Ascending aorta (tissue), 2 donors: ENCODE data around the gene SLC30A7. TPM values are rescaled to one million over a fixed set of nuclear protein-coding genes. Genes with fewer than 3 reads are reported as not detected.

Source experiments
- DNase-seq, 2 donors: peaks; one replicate each; pipeline ENCODE4 v3.0.0-alpha.2; 2019; ENCODE audit warnings: low spot score in 2 of 2
- H3K27ac ChIP-seq, 2 donors: fragments of 200-600 bp; sonication (generic); one replicate each; pipeline ENCODE4 v1.5.1; 2016 to 2017; ENCODE audit warnings: mild to moderate bottlenecking in 1 of 2
- H3K27me3 ChIP-seq: fragments of 200-600 bp; sonication (generic); one replicate; pipeline ENCODE4 v1.5.1; 2017
- H3K36me3 ChIP-seq, 2 donors: fragments of 200-600 bp; sonication (generic); one replicate each; pipeline ENCODE4 v1.5.1; 2016
- H3K4me1 ChIP-seq, 2 donors: fragments of 200-600 bp; sonication (generic); one replicate each; pipeline ENCODE4 v1.5.1; 2016 to 2017; ENCODE audit warnings: mild to moderate bottlenecking in 1 of 2
- H3K4me3 ChIP-seq, 2 donors: fragments of 200-600 bp; sonication (generic); one replicate each; pipeline ENCODE4 v1.5.1; 2016 to 2017; ENCODE audit warnings: mild to moderate bottlenecking in 1 of 2
- H3K9me3 ChIP-seq, 2 donors: fragments of 200-600 bp; sonication (generic); one replicate each; pipeline ENCODE4 v1.5.1; 2016
- CTCF ChIP-seq, 3 experiments: fragments of 200-600 bp in 2 of 3; fragments of 450-650 bp in 1 of 3; sonication (generic) in 2 of 3; IDR thresholded peaks; one replicate each; pipeline ENCODE4 v1.5.1; 2016 to 2019; ENCODE audit warnings: antibody characterized with exemption in 3 of 3, mild to moderate bottlenecking in 1 of 3, moderate library complexity in 1 of 3
- intact Hi-C: fragments of 100-400 bp; cut with DNase I; formaldehyde crosslinking; loops from one replicate; pipeline ENCODE4 v1.15.1; 2023
- total RNA-seq: library from RNA; depleted of rRNA; stranded (reverse); fragments of >200 nt; gene quantifications from one replicate; pipeline ENCODE4 v1.1.0, GENCODE V29; 2016

SLC30A7 gene
- total RNA-seq, 1 donor from 2014 or later = 12.1 TPM

GRCh38 chr1:101004061-101004460, 108.2 kb downstream of the SLC30A7 start:
- no peak overlapping the region for H3K27ac ChIP-seq
- H3K4me3 ChIP-seq = no peak overlapping the region
- peaks cover 0 to 4% of the 10 kb centered on the region in 2 donors for H3K36me3 ChIP-seq
- intact Hi-C loops = no loop called here
- no peaks in the 10 kb centered on the region for H3K9me3 ChIP-seq
- no peak for TF ChIP-seq CTCF (IDR thresholded peaks at IDR 0.05)
- H3K4me1 ChIP-seq = peaks cover 0 to 11% of the 10 kb centered on the region in 2 donors
- no peaks in the 10 kb centered on the region for H3K27me3 ChIP-seq
- DNase-seq = no peak

DNA sequence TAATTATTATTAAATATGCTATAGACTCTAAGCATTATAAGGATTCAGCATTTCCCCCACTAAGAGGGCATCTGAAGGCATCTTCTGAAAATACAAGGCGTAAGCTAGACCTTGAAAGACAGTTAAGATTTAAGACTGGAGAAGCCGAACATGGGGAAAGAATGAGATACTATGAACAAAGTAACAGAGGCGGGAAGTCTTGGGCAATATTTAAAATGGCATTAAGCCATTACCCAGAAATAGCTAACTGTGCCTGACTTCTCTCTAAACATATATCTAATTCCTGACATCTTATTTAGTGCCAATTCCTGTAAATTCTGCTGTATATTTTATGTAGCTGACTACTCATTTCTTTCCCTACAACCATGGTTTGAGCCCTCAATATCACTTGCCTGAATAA, 108.8 kb downstream of the SLC30A7 start:
- peaks cover 0 to 11% of the 10 kb centered on the region in 2 donors for H3K4me1 ChIP-seq
- no peaks in the 10 kb centered on the region for H3K9me3 ChIP-seq
- no peak overlapping the region for H3K4me3 ChIP-seq
- no peaks in the 10 kb centered on the region for H3K27me3 ChIP-seq
- peaks cover 0 to 4% of the 10 kb centered on the region in 2 donors for H3K36me3 ChIP-seq
- TF ChIP-seq CTCF (IDR thresholded peaks at IDR 0.05) = no peak
- intact Hi-C loops = no loop called here
- no peak overlapping the region for H3K27ac ChIP-seq
- no peak for DNase-seq

DNA sequence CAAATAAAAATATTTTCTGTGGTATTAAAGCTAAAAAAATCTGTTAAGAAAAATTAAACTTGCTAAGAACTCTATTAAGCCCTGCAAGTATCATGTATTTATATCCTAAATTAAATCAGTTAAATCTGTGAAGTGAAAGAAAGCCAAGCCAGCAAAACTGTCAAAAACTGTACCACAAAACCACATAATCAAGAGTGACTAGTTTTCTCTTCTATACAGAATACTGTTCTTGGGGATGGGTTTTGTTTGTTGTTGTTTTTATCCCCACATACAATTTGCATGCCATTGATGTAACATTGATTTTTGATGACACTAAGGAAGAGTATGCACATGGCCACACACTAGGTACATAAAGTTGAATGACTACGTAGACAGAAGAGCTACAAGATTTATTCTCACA, 109.3 kb downstream of the SLC30A7 start:
- TF ChIP-seq CTCF (IDR thresholded peaks at IDR 0.05) = no peak
- DNase-seq = no peak
- Histone ChIP-seq H3K27me3 (no peaks in the 10 kb centered on the region), H3K27ac (no peak overlapping the region), H3K4me3 (no peak overlapping the region), H3K9me3 (no peaks in the 10 kb centered on the region), H3K36me3 (peaks cover 0 to 4% of the 10 kb centered on the region in 2 donors), H3K4me1 (peaks cover 0 to 11% of the 10 kb centered on the region in 2 donors)
- intact Hi-C loops = no loop called here

DNA sequence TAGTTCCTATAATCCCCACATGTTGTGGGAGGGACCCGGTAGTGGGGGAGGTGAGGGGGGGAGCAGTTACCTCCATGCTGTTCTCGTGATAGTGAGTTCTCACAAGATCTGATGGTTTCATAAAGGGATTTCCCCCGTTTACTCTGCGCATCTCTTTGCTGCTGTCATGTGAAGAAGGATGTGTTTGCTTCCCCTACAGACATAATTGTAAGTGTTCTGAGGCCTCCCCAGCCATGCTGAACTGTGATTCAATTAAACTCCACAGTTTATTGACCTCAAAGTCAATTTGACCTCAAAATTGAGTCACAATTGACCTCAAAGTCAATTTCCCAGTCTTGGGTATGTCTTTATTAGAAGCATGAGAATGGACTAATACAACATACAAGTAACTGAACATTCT, 110.0 kb downstream of the SLC30A7 start:
- H3K4me1 ChIP-seq = peaks cover 0 to 11% of the 10 kb centered on the region in 2 donors
- H3K9me3 ChIP-seq = no peaks in the 10 kb centered on the region
- intact Hi-C loops = no loop called here
- peaks cover 0 to 3% of the 10 kb centered on the region in 2 donors for H3K36me3 ChIP-seq
- no peak overlapping the region for H3K4me3 ChIP-seq
- no peak for TF ChIP-seq CTCF (IDR thresholded peaks at IDR 0.05)
- no peak for DNase-seq
- H3K27me3 ChIP-seq = no peaks in the 10 kb centered on the region
- H3K27ac ChIP-seq = no peak overlapping the region

DNA sequence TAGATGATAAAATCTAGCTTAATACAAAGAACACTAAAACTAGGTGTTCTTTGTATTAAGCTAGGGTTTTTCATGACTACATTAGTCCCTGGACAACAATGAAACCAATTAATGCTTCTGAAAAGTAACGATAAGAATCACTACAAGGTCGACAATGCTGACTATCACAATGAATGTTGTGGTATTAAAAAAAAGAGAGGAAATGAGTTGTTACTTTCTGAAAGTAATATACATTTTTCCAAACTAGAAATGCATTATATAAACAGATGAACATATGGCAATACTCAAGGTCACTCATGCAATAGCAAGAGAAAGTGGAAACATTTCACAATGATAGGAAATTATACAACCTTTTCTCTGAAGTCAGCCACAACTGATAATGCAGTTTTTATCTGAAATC, 110.7 kb downstream of the SLC30A7 start:
- H3K9me3 ChIP-seq = no peaks in the 10 kb centered on the region
- no peaks in the 10 kb centered on the region for H3K36me3 ChIP-seq
- H3K4me3 ChIP-seq = no peak overlapping the region
- intact Hi-C loops = no loop called here
- no peak for DNase-seq
- H3K27me3 ChIP-seq = no peaks in the 10 kb centered on the region
- TF ChIP-seq CTCF (IDR thresholded peaks at IDR 0.05) = no peak
- peaks cover 0 to 11% of the 10 kb centered on the region in 2 donors for H3K4me1 ChIP-seq
- H3K27ac ChIP-seq = no peak overlapping the region

- Histone ChIP-seq H3K36me3 (no peaks in the 10 kb centered on the region), H3K4me3 (no peak overlapping the region), H3K9me3 (no peaks in the 10 kb centered on the region), H3K4me1 (peaks cover 0 to 8% of the 10 kb centered on the region in 2 donors), H3K27ac (no peak overlapping the region), H3K27me3 (no peaks in the 10 kb centered on the region)
- DNase-seq = no peak
- intact Hi-C loops = no loop called here
- no peak for TF ChIP-seq CTCF (IDR thresholded peaks at IDR 0.05)
Measured at GRCh38 chr1:101008229-101008834, 112.4 kb downstream of the SLC30A7 start.
